SK-MEL-5 (cell line): ENCODE data around the gene ACSM2B. TPM values are rescaled to one million over a fixed set of nuclear protein-coding genes. Genes with fewer than 3 reads are reported as not detected.

Experiments used
- small RNA-seq, 2 experiments: library from RNA; depleted of rRNA; stranded (forward); fragments of <200 nt; gene quantifications; one replicate each; pipeline ENCODE3, GENCODE V24; 2014
- total RNA-seq: library from RNA; depleted of rRNA; stranded (reverse); fragments of >200 nt; shearing (Covaris generic); gene quantifications from 2 replicates; pipeline ENCODE4 v1.2.3, GENCODE V29; 2014; rRNA removed

The ACSM2B gene
- total RNA-seq, 1 experiment from 2014 or later, result not detected

Small RNA genes lying within 50 kb of the gene (small RNA-seq; reads per million reads assigned to genes)
- gene AC141273.3, result 0 reads per million in 2 experiments

Other genes with a start within 250 kb of the ACSM2B start
- not detected in 2 replicates for gene GP2, start 248.9 kb downstream of the ACSM2B start, total RNA-seq
- gene UMOD, start 223.7 kb downstream of the ACSM2B start, total RNA-seq, result not detected in 2 replicates
- gene PDILT, start 171.6 kb downstream of the ACSM2B start, total RNA-seq, result not detected in 2 replicates
- gene ACSM5, start 166.8 kb downstream of the ACSM2B start, total RNA-seq, result not detected in 2 replicates
- gene ACSM2A, start 124.8 kb downstream of the ACSM2B start, total RNA-seq, result not detected in 2 replicates
- gene ACSM1, start 121.3 kb upstream of the ACSM2B start, total RNA-seq, result not detected in 2 replicates
- gene THUMPD1, start 165.5 kb upstream of the ACSM2B start, total RNA-seq, result 31.9 and 34.7 TPM in 2 replicates
- gene ACSM3, start 187.6 kb upstream of the ACSM2B start, total RNA-seq, result 0.34 and 0.48 TPM in 2 replicates
- gene ERI2, start 230.1 kb upstream of the ACSM2B start, total RNA-seq, result 21.2 and 29.0 TPM in 2 replicates
- 3.9 and 5.7 TPM in 2 replicates for gene REXO5, start 230.2 kb upstream of the ACSM2B start, total RNA-seq